ENCODE measurements around the gene CD14. TPM values are rescaled to one million over a fixed set of nuclear protein-coding genes. Genes with fewer than 3 reads are reported as not detected.

Gene CD14
- total RNA-seq, 1 donor from 2014 or later: 26.2 TPM

GRCh38 chr5:140602147-140602546 lies 30.8 kb downstream of the CD14 start:
- Histone ChIP-seq H3K9me3 (replicated peaks) (no peaks in the 10 kb centered on the region), H3K36me3 (no peaks in the 10 kb centered on the region), H3K4me1 (no peaks in the 10 kb centered on the region), H3K27ac (replicated peaks) (peak overlapping the region; percentile 38), H3K27me3 (ENCODE audit: low read depth) (no peaks in the 10 kb centered on the region), H3K4me3 (no peak overlapping the region)
- DNase-seq: no peak
- no peak for TF ChIP-seq CTCF (IDR thresholded peaks at IDR 0.05; ENCODE audit: borderline replicate concordance)
- intact Hi-C loops (cut with micrococcal nuclease): no loop called here

GRCh38 chr5:140600096-140600495 lies 32.9 kb downstream of the CD14 start:
- Histone ChIP-seq H3K27ac (replicated peaks) (no peak overlapping the region), H3K9me3 (replicated peaks) (no peaks in the 10 kb centered on the region), H3K27me3 (ENCODE audit: low read depth) (no peaks in the 10 kb centered on the region), H3K4me1 (peaks cover 17% of the 10 kb centered on the region), H3K36me3 (no peaks in the 10 kb centered on the region), H3K4me3 (no peak overlapping the region)
- DNase-seq: no peak
- TF ChIP-seq CTCF (IDR thresholded peaks at IDR 0.05; ENCODE audit: borderline replicate concordance): no peak
- intact Hi-C loops (cut with micrococcal nuclease): no loop called here

GRCh38 chr5:140598836-140599235 lies 34.1 kb downstream of the CD14 start:
- no peak for TF ChIP-seq CTCF (IDR thresholded peaks at IDR 0.05; ENCODE audit: borderline replicate concordance)
- no peak for DNase-seq
- H3K36me3 ChIP-seq: no peaks in the 10 kb centered on the region
- no peak overlapping the region for H3K4me3 ChIP-seq
- H3K4me1 ChIP-seq: peaks cover 22% of the 10 kb centered on the region
- H3K27me3 ChIP-seq (ENCODE audit: low read depth): no peaks in the 10 kb centered on the region
- H3K9me3 ChIP-seq (replicated peaks): no peaks in the 10 kb centered on the region
- H3K27ac ChIP-seq (replicated peaks): no peak overlapping the region
- intact Hi-C loops (cut with micrococcal nuclease): no loop called here

GRCh38 chr5:140596321-140596741 lies 36.6 kb downstream of the CD14 start:
- no peaks in the 10 kb centered on the region for H3K9me3 ChIP-seq (replicated peaks)
- H3K27me3 ChIP-seq (ENCODE audit: low read depth): no peaks in the 10 kb centered on the region
- no peak overlapping the region for H3K4me3 ChIP-seq
- TF ChIP-seq CTCF (IDR thresholded peaks at IDR 0.05; ENCODE audit: borderline replicate concordance): no peak
- H3K27ac ChIP-seq (replicated peaks): peak overlapping the region; percentile 68
- H3K4me1 ChIP-seq: peaks cover 22% of the 10 kb centered on the region
- intact Hi-C loops (cut with micrococcal nuclease): no loop called here
- DNase-seq: no peak
- no peaks in the 10 kb centered on the region for H3K36me3 ChIP-seq

GRCh38 chr5:140595538-140596300 lies 37.3 kb downstream of the CD14 start:
- TF ChIP-seq CTCF (IDR thresholded peaks at IDR 0.05; ENCODE audit: borderline replicate concordance): no peak
- Histone ChIP-seq H3K36me3 (no peaks in the 10 kb centered on the region), H3K4me3 (no peak overlapping the region), H3K9me3 (replicated peaks) (no peaks in the 10 kb centered on the region), H3K4me1 (peaks cover 22% of the 10 kb centered on the region), H3K27me3 (ENCODE audit: low read depth) (no peaks in the 10 kb centered on the region), H3K27ac (replicated peaks) (peak overlapping the region; percentile 68)
- intact Hi-C loops (cut with micrococcal nuclease): no loop called here
- no peak for DNase-seq

All from left ventricle myocardium inferior (tissue), 1 donor.